GM23338 (cell line): ENCODE measurements around the gene CLDN7. TPM values are rescaled to one million over a fixed set of nuclear protein-coding genes. Genes with fewer than 3 reads are reported as not detected.

Experiments used
- ATAC-seq: fragments of 200-7000 bp; cut with Tn5 transposase; 3 replicates; pipeline ENCODE4 v1.9.1; 2020
- DNase-seq: peaks from one replicate; pipeline ENCODE4 v3.0.0-alpha.2; 2015; ENCODE audit warnings: low spot score
- H2AFZ ChIP-seq: fragments of 200-600 bp; sonication (generic); 2 replicates; pipeline ENCODE4 v1.8.0; 2016; ENCODE audit warnings: antibody characterized with exemption, mild to moderate bottlenecking, moderate library complexity
- H3F3A ChIP-seq: fragments of 200-600 bp; sonication (generic); replicated peaks from 2 replicates; pipeline ENCODE4 v1.8.0; 2017; ENCODE audit warnings: antibody characterized with exemption, mixed run types, low read depth
- H3K27ac ChIP-seq: fragments of 200-600 bp; sonication (generic); 2 replicates; pipeline ENCODE4 v1.6.1; 2016; ENCODE audit warnings: low read depth
- H3K27me3 ChIP-seq: fragments of 200-600 bp; sonication (generic); 2 replicates; pipeline ENCODE4 v1.8.0; 2016; ENCODE audit warnings: mild to moderate bottlenecking, mixed run types, moderate library complexity; ENCODE audit not compliant: insufficient read depth
- H3K36me3 ChIP-seq: fragments of 200-600 bp; sonication (generic); 2 replicates; pipeline ENCODE4 v1.8.0; 2016; ENCODE audit warnings: mild to moderate bottlenecking; ENCODE audit not compliant: insufficient read depth
- H3K4me1 ChIP-seq: fragments of 200-600 bp; sonication (generic); 2 replicates; pipeline ENCODE4 v1.8.0; 2016; ENCODE audit warnings: mild to moderate bottlenecking, moderate library complexity; ENCODE audit not compliant: insufficient read depth
- H3K4me2 ChIP-seq: fragments of 200-600 bp; sonication (generic); 2 replicates; pipeline ENCODE4 v1.7.1; 2017; ENCODE audit warnings: mixed run types
- H3K4me3 ChIP-seq: fragments of 200-600 bp; sonication (generic); 2 replicates; pipeline ENCODE4 v1.6.1; 2016; ENCODE audit warnings: mixed run types
- H3K79me2 ChIP-seq: fragments of 200-600 bp; sonication (generic); replicated peaks from 2 replicates; pipeline ENCODE4 v1.8.0; 2017; ENCODE audit warnings: mild to moderate bottlenecking; ENCODE audit not compliant: insufficient read depth
- H3K9me2 ChIP-seq: fragments of 200-600 bp; sonication (generic); 2 replicates; pipeline ENCODE4 v1.8.0; 2017; ENCODE audit not compliant: insufficient read depth
- H4K20me1 ChIP-seq: fragments of 200-600 bp; sonication (generic); replicated peaks from 2 replicates; pipeline ENCODE4 v1.8.0; 2017; ENCODE audit warnings: mild to moderate bottlenecking; ENCODE audit not compliant: insufficient read depth
- H3K27ac Mint-ChIP-seq: 2 replicates; pipeline ENCODE4 v1.8.0; 2020; ENCODE audit warnings: inconsistent platforms, mild to moderate bottlenecking, moderate library complexity, mixed read lengths
- H3K27me3 Mint-ChIP-seq: 3 replicates; pipeline ENCODE4 v1.8.0; 2022; ENCODE audit warnings: low read depth, mild to moderate bottlenecking, moderate library complexity, mixed read lengths, inconsistent platforms; ENCODE audit not compliant: insufficient read depth, poor library complexity
- H3K36me3 Mint-ChIP-seq: 3 replicates; pipeline ENCODE4 v1.8.0; 2021; ENCODE audit warnings: low read depth, mild to moderate bottlenecking, inconsistent platforms, moderate library complexity, mixed read lengths
- H3K4me1 Mint-ChIP-seq: 3 replicates; pipeline ENCODE4 v1.8.0; 2020; ENCODE audit warnings: mild to moderate bottlenecking, inconsistent platforms, mixed read lengths
- H3K4me3 Mint-ChIP-seq: 3 replicates; pipeline ENCODE4 v1.8.0; 2021; ENCODE audit warnings: moderate library complexity, mild to moderate bottlenecking, inconsistent platforms, mixed read lengths
- H3K9me3 Mint-ChIP-seq: 3 replicates; pipeline ENCODE4 v1.8.0; 2020; ENCODE audit warnings: moderate library complexity, mild to moderate bottlenecking, inconsistent platforms, mixed read lengths
- EZH2 ChIP-seq: fragments of 200-600 bp; sonication (generic); IDR thresholded peaks from one replicate; pipeline ENCODE4 v1.8.0; 2017; ENCODE audit warnings: antibody characterized with exemption, mild to moderate bottlenecking, low read depth; ENCODE audit not compliant: unreplicated experiment
- JUNB ChIP-seq: IDR thresholded peaks from one replicate; pipeline ENCODE4 v1.6.1; 2016; ENCODE audit warnings: antibody characterized with exemption; ENCODE audit not compliant: unreplicated experiment
- NANOG ChIP-seq: IDR thresholded peaks from 2 replicates; pipeline ENCODE4 v1.6.1; 2016; ENCODE audit warnings: antibody characterized with exemption, borderline replicate concordance
- STAT1 ChIP-seq: IDR thresholded peaks from one replicate; pipeline ENCODE4 v1.6.1; 2016; ENCODE audit warnings: antibody characterized with exemption; ENCODE audit not compliant: unreplicated experiment
- ZNF114 ChIP-seq: fragments of 250-450 bp; sonication (Bioruptor Pico); IDR thresholded peaks from 2 replicates; pipeline ENCODE4 v1.5.0; 2020; ENCODE audit warnings: mild to moderate bottlenecking, moderate library complexity
- polyA plus RNA-seq: library from polyadenylated mRNA; unstranded; fragments of >200 nt; fragmentation: Nextera tagmentation; extraction: Ambion mirVana; gene quantifications from 2 replicates; pipeline ENCODE4 v1.2.1, GENCODE V29; 2016
- total RNA-seq: library from RNA; depleted of rRNA; stranded (reverse); fragments of >200 nt; shearing (Covaris generic); gene quantifications from 2 replicates; pipeline ENCODE4 v1.2.3, GENCODE V29; 2014
- TF ChIP-seq, protein P1 (sequence below): IDR thresholded peaks from 2 replicates; pipeline ENCODE4 v1.6.1; 2016; ENCODE audit warnings: antibody characterized with exemption
- TF ChIP-seq, protein P2 (sequence below), 2 experiments: fragments of 200-600 bp in 1 of 2; sonication (generic) in 1 of 2; conservative IDR thresholded peaks; 2 replicates each; pipeline versions ENCODE4 v1.5.1 to v1.6.1; 2016 to 2017; ENCODE audit warnings: antibody characterized with exemption in 2 of 2, low read depth in 2 of 2, mild to moderate bottlenecking in 2 of 2, moderate library complexity in 1 of 2
- TF ChIP-seq, protein P3 (sequence below): fragments of 250-450 bp; sonication (Bioruptor Pico); IDR thresholded peaks from 2 replicates; pipeline ENCODE4 v1.5.0; 2020; ENCODE audit warnings: mild to moderate bottlenecking, moderate library complexity

CLDN7 gene
- total and polyA plus RNA-seq, 2 experiments from 2014 or later = 50.7 to 111 TPM

DNA sequence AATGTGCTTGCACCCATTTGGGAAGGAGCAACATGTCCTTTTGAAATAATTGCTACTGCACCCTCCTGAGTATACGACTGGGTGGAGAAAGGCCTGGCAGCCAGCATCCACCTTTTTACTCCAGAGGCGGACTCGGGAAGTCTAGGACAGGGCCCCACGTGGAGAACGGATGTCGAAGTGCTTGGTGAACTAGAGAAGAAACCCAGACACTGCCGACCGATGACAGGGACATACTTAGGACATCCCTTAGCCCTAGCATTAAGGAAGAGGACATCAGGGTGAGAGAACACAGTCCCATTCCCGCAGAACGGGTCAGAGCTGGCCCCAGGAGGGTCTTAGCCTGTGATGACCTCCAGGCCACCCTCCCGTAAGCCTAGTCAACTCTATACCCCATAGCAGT lies 28.4 kb upstream of the CLDN7 start:
- no peak for DNase-seq
- no peak overlapping the region; the same call in 2 of the 3 replicates for H3K4me3 Mint-ChIP-seq
- no peaks in the 10 kb centered on the region for H3K79me2 ChIP-seq

DNA sequence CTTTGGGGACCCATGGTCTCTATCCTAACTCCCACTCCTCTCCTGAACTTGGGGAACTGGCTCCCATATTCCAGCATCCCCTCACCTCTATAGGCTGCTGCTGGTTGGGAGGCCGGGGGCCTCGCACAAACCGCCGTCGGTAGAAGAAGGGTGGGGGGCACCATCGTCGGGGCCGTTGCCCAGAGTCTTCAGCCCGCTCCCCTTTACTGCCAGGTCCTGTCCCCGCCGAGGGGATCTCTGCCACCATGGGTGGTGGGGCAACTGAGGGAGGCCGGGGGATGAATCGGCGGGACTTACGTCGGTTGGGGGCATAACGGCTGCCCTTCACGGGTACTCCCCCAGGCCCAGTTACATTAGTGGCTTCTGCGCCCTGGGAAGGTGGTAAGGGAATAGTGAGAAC lies 27.9 kb upstream of the CLDN7 start:
- Histone ChIP-seq H4K20me1 (peaks cover 7% of the 10 kb centered on the region; the same call in 1 of the 2 replicates), H3K9me2 (no peaks in the 10 kb centered on the region), H3K4me2 (no peak overlapping the region), H3K79me2 (no peaks in the 10 kb centered on the region), H2AFZ (no peak overlapping the region), H3K36me3 (peaks cover 5% of the 10 kb centered on the region; the same call in 1 of the 2 replicates), H3F3A (0 out of 2 replicates have a peak, but pooled peaks cover 9% of the 10 kb centered on the region), H3K27ac (no peak overlapping the region), H3K4me1 (peaks cover 10% of the 10 kb centered on the region), H3K27me3 (no peaks in the 10 kb centered on the region), H3K4me3 (no peak overlapping the region)
- Mint-ChIP-seq H3K27ac (no peak overlapping the region), H3K9me3 (peaks cover under 1% of the 10 kb centered on the region; the same call in 1 of the 3 replicates), H3K4me1 (peaks cover 27% of the 10 kb centered on the region), H3K36me3 (peaks cover 18% of the 10 kb centered on the region), H3K27me3 (peaks cover 16% of the 10 kb centered on the region), H3K4me3 (no peak overlapping the region; the same call in 2 of the 3 replicates)
- no peak for ATAC-seq
- no peak for DNase-seq
- TF ChIP-seq NANOG = no peak
- TF ChIP-seq, protein P1, sequence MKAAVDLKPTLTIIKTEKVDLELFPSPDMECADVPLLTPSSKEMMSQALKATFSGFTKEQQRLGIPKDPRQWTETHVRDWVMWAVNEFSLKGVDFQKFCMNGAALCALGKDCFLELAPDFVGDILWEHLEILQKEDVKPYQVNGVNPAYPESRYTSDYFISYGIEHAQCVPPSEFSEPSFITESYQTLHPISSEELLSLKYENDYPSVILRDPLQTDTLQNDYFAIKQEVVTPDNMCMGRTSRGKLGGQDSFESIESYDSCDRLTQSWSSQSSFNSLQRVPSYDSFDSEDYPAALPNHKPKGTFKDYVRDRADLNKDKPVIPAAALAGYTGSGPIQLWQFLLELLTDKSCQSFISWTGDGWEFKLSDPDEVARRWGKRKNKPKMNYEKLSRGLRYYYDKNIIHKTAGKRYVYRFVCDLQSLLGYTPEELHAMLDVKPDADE = no peak
- TF ChIP-seq, protein P2, sequence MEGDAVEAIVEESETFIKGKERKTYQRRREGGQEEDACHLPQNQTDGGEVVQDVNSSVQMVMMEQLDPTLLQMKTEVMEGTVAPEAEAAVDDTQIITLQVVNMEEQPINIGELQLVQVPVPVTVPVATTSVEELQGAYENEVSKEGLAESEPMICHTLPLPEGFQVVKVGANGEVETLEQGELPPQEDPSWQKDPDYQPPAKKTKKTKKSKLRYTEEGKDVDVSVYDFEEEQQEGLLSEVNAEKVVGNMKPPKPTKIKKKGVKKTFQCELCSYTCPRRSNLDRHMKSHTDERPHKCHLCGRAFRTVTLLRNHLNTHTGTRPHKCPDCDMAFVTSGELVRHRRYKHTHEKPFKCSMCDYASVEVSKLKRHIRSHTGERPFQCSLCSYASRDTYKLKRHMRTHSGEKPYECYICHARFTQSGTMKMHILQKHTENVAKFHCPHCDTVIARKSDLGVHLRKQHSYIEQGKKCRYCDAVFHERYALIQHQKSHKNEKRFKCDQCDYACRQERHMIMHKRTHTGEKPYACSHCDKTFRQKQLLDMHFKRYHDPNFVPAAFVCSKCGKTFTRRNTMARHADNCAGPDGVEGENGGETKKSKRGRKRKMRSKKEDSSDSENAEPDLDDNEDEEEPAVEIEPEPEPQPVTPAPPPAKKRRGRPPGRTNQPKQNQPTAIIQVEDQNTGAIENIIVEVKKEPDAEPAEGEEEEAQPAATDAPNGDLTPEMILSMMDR (conservative IDR thresholded peaks at IDR 0.05; ENCODE audit: low read depth in 2 of 2) = no peak
- TF ChIP-seq, protein P3, sequence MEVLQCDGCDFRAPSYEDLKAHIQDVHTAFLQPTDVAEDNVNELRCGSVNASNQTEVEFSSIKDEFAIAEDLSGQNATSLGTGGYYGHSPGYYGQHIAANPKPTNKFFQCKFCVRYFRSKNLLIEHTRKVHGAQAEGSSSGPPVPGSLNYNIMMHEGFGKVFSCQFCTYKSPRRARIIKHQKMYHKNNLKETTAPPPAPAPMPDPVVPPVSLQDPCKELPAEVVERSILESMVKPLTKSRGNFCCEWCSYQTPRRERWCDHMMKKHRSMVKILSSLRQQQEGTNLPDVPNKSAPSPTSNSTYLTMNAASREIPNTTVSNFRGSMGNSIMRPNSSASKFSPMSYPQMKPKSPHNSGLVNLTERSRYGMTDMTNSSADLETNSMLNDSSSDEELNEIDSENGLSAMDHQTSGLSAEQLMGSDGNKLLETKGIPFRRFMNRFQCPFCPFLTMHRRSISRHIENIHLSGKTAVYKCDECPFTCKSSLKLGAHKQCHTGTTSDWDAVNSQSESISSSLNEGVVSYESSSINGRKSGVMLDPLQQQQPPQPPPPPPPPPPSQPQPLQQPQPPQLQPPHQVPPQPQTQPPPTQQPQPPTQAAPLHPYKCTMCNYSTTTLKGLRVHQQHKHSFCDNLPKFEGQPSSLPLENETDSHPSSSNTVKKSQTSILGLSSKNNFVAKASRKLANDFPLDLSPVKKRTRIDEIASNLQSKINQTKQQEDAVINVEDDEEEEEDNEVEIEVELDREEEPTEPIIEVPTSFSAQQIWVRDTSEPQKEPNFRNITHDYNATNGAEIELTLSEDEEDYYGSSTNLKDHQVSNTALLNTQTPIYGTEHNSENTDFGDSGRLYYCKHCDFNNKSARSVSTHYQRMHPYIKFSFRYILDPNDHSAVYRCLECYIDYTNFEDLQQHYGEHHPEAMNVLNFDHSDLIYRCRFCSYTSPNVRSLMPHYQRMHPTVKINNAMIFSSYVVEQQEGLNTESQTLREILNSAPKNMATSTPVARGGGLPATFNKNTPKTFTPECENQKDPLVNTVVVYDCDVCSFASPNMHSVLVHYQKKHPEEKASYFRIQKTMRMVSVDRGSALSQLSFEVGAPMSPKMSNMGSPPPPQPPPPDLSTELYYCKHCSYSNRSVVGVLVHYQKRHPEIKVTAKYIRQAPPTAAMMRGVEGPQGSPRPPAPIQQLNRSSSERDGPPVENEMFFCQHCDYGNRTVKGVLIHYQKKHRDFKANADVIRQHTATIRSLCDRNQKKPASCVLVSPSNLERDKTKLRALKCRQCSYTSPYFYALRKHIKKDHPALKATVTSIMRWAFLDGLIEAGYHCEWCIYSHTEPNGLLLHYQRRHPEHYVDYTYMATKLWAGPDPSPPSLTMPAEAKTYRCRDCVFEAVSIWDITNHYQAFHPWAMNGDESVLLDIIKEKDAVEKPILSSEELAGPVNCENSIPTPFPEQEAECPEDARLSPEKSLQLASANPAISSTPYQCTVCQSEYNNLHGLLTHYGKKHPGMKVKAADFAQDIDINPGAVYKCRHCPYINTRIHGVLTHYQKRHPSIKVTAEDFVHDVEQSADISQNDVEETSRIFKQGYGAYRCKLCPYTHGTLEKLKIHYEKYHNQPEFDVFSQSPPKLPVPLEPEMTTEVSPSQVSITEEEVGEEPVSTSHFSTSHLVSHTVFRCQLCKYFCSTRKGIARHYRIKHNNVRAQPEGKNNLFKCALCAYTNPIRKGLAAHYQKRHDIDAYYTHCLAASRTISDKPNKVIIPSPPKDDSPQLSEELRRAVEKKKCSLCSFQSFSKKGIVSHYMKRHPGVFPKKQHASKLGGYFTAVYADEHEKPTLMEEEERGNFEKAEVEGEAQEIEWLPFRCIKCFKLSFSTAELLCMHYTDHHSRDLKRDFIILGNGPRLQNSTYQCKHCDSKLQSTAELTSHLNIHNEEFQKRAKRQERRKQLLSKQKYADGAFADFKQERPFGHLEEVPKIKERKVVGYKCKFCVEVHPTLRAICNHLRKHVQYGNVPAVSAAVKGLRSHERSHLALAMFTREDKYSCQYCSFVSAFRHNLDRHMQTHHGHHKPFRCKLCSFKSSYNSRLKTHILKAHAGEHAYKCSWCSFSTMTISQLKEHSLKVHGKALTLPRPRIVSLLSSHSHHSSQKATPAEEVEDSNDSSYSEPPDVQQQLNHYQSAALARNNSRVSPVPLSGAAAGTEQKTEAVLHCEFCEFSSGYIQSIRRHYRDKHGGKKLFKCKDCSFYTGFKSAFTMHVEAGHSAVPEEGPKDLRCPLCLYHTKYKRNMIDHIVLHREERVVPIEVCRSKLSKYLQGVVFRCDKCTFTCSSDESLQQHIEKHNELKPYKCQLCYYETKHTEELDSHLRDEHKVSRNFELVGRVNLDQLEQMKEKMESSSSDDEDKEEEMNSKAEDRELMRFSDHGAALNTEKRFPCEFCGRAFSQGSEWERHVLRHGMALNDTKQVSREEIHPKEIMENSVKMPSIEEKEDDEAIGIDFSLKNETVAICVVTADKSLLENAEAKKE (CRISPR knock-in tag) = no peak
- TF ChIP-seq ZNF114 (CRISPR knock-in tag) = no peak
- no peak for TF ChIP-seq EZH2
- no peak for TF ChIP-seq STAT1
- no peak for TF ChIP-seq JUNB

More for the DNA sequence above, 28.4 kb upstream of the CLDN7 start:
- Histone ChIP-seq H3K4me2 (no peak overlapping the region), H3F3A (peaks cover 14% of the 10 kb centered on the region), H3K4me3 (no peak overlapping the region), H3K4me1 (peaks cover 15% of the 10 kb centered on the region), H2AFZ (no peak overlapping the region), H3K27ac (no peak overlapping the region), H3K36me3 (peaks cover 2% of the 10 kb centered on the region; the same call in 1 of the 2 replicates), H3K27me3 (peaks cover 5% of the 10 kb centered on the region), H3K9me2 (no peaks in the 10 kb centered on the region), H4K20me1 (peaks cover 6% of the 10 kb centered on the region; the same call in 1 of the 2 replicates)
- Mint-ChIP-seq H3K36me3 (peaks cover 18% of the 10 kb centered on the region), H3K27me3 (peaks cover 21% of the 10 kb centered on the region), H3K4me1 (peaks cover 30% of the 10 kb centered on the region), H3K9me3 (peaks cover 4% of the 10 kb centered on the region; the same call in 1 of the 3 replicates), H3K27ac (no peak overlapping the region)
- TF ChIP-seq ZNF114 (CRISPR knock-in tag) = no peak
- no peak for ATAC-seq
